ENCODE measurements around the gene SNAPC2.

The SNAPC2 gene

DNA sequence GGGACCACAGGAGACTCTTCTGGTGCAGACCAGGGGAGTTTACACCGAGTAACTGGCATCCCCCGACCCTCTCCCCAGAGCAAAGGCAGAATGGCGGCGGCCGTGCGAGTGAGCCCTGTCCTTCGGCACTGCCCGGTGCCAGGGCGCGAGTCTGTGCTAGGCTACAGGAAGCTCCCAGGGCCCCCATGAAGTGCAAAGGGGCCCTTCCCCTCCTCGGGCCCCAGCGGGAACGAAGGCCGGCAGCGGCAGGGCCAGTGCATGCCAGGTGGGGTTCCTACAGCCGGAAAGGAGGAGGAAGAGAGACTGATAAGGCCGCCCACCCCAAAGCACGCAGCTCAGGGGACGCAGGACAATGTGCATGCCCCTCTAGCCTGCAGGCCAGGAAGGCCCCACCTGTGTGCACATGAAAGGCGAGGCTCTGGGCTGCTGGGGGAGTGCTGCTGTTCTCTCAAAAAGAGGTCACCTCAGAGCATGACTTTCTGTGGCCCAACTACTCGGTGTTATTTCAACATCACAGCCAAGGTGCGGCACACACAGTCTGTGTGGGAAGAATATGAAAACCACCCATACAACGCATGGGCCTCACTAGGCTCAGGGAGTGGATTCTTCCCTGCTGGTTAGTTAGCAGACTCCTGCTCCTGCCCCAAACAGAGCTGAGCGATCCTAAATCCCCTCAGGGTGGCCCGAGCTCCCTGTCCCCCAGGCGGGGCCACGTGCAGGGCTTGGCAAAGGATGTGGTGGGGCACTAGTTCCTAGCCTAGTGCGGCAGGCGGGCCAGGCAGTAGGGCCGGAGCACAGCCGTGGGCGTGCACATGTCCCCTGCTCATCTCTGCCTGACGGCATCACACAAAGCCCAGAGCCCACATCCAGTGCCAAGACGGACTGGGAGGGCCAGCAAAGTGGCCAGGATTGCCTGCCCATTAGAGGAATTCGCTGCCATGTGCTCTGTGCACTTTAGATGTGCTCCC, 51.7 kb downstream of the SNAPC2 start:
- no peak for DNase-seq

All from activated CD4-positive, CD25-positive, alpha-beta regulatory T cell treated with anti-CD3 and anti-CD28 coated beads, Interleukin-2, amount 50 U/mL, for 72 hours (primary cell).